HG02981 (cell line): ENCODE data around the gene MCUB.
"Not testable (repeated sequence)": the region's sequence is repeated elsewhere in the genome, so short reads cannot be mapped to it uniquely, and the experiment has no call there.

Experiments used
- ATAC-seq: cut with Tn5 transposase; IDR thresholded peaks from one replicate; pipeline ENCODE4 v1.9.1; 2021; ENCODE audit warnings: mild to moderate bottlenecking, moderate library complexity; ENCODE audit not compliant: unreplicated experiment

The MCUB gene

GRCh38 chr4:109559983-109560686, at the start of gene MCUB:
MCUB (plus strand) TSS chr4:109560246; CDS start chr4:109560338, 92 bp downstream.
- ATAC-seq: peak; percentile 90

DNA sequence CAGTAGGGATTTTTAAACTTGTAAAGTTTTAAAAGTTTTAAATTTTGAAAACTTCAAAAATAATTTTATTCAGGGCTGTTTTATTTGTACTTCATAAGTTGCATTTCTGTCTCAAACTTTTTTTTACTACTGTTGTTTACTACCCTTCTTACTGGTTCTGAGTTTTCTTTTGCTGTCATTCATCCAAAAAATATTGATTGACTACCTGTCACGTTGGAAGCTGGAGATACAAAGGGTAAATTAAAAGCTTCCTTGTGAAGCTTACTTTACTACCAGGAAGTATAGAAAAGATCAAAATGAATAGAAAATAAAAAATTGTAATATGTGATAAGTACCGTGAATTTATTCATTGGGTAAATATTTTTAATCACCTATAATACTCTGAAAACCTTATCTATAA, 49.4 kb upstream of the MCUB start:
- no peak for ATAC-seq

GRCh38 chr4:109511414-109511813, 48.6 kb upstream of the MCUB start:
- ATAC-seq: no peak

GRCh38 chr4:109513368-109513767, 46.7 kb upstream of the MCUB start:
- not testable (repeated sequence) for ATAC-seq

- no peak for ATAC-seq
Observed at GRCh38 chr4:109532182-109532581, 27.9 kb upstream of the MCUB start.

DNA sequence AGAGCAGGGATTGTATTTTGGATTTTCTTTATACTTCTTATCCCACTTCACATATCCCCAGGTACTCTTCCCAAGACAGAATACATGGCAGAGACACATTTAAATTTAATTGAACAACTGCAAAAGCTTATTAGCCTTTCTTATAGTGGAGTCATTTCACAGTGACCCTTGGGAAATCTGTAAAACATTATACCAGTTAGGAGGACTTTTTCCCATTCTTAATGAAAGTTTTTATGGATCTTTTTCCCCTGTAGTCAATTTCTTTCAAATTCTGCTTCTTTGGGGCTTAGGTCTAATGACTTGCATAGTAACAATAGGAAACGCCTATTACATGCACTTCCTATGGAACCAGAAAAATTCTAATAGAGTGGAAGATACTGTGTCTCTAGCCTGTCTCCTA, 14.6 kb upstream of the MCUB start:
- no peak for ATAC-seq

- no peak for ATAC-seq
Observed at GRCh38 chr4:109547394-109547793, 12.7 kb upstream of the MCUB start.

GRCh38 chr4:109548655-109549054, 11.4 kb upstream of the MCUB start:
- ATAC-seq: no peak

- ATAC-seq: no peak
Observed at GRCh38 chr4:109552237-109552636, 7.8 kb upstream of the MCUB start.

DNA sequence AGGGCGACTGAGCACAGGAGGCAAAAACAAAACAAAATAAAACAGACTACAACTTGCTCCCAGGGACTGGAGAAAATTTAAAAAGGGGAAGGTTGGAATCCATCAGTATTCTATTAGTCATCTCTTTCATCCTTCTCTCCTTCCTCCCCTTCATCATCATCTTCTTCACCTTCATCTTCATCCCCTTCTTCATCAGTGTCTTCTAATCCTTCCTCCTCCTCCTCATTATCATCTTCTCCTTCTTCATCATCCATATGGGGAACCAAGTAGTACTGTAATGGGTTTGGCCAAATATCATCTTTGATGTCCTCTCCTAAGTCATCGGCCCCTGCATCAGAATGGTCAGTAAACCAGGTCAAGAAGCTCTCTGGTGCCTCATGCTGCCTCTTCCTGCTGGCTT, 6.9 kb upstream of the MCUB start:
- no peak for ATAC-seq

GRCh38 chr4:109554971-109555370, 5.1 kb upstream of the MCUB start:
- no peak for ATAC-seq

GRCh38 chr4:109557433-109557832, 2.6 kb upstream of the MCUB start:
- no peak for ATAC-seq

DNA sequence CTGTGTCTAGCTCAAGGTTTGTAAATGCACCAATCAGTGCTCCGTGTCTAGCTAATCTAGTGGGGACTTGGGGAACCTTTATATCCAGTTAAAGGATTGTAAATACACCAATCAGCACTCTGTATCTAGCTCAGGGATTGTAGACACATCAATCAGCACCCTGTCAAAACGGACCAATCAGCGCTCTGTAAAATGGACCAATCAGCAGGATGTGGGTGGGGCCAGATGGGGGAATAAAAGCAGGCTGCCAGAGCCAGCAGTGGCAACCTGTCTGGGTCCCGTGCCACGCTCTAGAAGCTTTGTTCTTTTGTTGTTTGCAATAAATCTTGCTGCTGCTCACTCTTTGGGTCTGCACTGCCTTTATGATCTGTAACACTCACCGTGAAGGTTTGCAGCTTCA, 2.0 kb upstream of the MCUB start:
- ATAC-seq: not testable (repeated sequence)

DNA sequence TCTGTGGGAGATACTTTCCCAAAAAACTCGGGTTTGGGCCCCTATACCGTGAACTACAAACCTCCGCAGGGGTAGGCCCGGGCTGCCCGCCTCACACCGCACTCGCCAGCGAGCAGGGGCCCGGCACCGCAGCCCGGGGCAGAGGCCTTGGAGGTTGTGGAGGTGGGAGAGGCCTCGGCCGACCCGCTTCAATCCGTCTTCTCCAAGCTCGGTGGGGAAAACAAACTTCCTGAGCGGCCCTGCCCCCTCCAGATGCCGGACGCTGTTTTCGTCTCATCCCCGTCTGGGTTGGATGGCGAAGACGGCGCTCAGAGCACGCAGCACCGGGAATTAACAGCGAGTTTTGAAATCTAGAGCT, 442 bp upstream of the MCUB start:
- ATAC-seq: peak; percentile 18

GRCh38 chr4:109560687-109561461, 828 bp downstream of the MCUB start:
- peak; percentile 65 for ATAC-seq

DNA sequence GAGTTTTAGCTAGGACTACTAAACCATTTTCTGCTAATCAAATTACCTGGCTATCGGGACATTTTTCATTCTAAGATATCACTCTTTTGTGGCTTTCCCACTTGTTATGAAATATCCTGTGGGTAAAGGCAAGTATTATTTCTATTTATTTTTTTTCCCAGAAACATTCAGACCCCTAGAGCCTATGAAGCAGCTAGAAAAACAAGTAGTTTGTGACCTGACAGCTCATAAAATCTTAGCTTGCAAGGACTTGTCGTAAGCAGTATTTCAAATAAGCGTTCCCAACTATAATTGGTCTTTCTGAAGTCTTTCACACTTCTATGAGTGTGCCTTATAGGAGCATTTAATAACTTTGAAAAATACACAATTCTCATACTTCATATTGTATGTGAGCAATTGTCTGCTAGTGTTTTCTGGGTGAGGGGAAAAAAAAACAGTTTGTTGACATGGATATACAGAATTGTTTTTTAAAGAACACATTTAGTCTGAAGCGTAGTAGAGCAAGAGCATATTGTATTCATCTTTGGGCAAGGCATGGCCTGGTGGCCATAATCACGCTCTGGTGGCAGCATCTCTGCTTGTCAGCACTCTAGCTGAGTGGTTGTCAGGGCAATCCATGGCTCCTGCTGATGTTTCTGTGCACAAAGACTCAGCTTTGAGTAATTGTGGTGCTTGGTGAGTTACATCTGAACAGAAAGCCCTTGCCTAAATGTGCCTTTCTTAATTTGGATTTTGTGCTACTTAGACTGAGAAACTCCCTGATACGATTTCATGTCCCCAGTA, 2.6 kb downstream of the MCUB start:
- ATAC-seq: no peak

DNA sequence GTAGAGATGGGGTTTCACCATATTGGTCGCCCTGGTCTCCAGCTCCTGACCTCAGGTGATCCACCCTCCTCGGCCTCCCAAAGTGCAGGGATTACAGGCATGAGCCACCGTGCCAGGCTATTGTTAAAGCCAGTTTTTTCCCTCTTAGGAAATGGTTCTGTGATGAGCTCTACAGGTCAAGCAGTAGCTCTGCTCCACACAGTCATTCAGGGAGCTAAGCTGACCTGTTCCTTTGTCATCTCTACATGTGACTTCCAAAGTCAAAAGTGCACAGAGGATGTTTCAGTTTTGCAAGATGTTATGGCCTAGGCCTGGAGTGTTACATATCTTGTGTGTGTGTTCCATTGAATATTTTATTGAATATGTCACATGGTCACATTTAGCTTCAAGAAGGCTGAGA, 11.4 kb downstream of the MCUB start:
- ATAC-seq: no peak

DNA sequence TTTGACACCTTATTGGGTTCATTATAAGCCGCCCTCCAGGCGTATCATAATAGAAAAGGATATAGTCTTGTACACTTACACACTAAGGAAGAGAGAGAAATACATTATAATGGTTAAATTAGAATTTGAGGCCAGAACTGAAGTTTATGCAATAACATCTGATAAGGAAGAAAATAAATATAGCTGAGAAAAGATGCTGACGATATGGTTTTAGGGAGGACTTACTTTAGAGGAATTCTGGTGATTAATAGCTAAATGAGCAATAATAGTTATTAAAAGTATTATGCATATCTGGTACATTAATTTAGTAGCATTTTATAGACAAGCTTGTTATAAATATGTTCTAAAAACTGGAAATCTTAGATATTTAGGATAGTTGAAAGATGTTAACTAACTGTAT, 12.1 kb downstream of the MCUB start:
- ATAC-seq: no peak

- ATAC-seq: no peak
Observed at GRCh38 chr4:109574443-109574850, 14.4 kb downstream of the MCUB start.

- ATAC-seq: no peak
Observed at GRCh38 chr4:109574931-109575804, 15.1 kb downstream of the MCUB start.

DNA sequence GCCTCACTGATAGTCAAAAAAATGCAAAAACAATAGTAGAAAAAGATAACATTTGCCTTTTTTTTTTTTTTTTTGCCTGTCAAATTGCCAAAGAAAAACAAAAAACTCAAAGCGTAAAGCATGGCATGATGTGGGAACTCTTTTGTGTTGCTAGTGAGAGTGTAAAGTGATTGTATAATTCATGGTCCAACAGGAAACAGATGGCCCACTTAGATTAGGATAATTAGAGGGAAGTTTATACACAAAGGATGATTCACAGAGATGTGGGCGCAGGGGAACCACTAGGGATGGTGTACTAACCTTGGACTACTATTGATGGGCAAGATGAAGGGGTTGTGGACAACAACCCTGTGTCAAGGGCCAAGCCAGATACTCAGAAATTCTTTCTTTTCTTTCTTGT, 16.4 kb downstream of the MCUB start:
- ATAC-seq: no peak
